Melanocyte of skin (primary cell): ENCODE measurements around the gene LLGL2. TPM values are rescaled to one million over a fixed set of nuclear protein-coding genes. Genes with fewer than 3 reads are reported as not detected.

Source experiments
- total RNA-seq, 2 donors: library from RNA; depleted of rRNA; stranded (reverse); fragments of >200 nt; gene quantifications; 2 replicates each; pipeline ENCODE4 v1.2.3, GENCODE V29; 2012

The LLGL2 gene, protein sequence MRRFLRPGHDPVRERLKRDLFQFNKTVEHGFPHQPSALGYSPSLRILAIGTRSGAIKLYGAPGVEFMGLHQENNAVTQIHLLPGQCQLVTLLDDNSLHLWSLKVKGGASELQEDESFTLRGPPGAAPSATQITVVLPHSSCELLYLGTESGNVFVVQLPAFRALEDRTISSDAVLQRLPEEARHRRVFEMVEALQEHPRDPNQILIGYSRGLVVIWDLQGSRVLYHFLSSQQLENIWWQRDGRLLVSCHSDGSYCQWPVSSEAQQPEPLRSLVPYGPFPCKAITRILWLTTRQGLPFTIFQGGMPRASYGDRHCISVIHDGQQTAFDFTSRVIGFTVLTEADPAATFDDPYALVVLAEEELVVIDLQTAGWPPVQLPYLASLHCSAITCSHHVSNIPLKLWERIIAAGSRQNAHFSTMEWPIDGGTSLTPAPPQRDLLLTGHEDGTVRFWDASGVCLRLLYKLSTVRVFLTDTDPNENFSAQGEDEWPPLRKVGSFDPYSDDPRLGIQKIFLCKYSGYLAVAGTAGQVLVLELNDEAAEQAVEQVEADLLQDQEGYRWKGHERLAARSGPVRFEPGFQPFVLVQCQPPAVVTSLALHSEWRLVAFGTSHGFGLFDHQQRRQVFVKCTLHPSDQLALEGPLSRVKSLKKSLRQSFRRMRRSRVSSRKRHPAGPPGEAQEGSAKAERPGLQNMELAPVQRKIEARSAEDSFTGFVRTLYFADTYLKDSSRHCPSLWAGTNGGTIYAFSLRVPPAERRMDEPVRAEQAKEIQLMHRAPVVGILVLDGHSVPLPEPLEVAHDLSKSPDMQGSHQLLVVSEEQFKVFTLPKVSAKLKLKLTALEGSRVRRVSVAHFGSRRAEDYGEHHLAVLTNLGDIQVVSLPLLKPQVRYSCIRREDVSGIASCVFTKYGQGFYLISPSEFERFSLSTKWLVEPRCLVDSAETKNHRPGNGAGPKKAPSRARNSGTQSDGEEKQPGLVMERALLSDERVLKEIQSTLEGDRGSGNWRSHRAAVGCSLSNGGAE
- 1 to 10 TPM in 1 of 2 donors, under 1 TPM in 1; 0.69 to 2.0 TPM for total RNA-seq

DNA sequence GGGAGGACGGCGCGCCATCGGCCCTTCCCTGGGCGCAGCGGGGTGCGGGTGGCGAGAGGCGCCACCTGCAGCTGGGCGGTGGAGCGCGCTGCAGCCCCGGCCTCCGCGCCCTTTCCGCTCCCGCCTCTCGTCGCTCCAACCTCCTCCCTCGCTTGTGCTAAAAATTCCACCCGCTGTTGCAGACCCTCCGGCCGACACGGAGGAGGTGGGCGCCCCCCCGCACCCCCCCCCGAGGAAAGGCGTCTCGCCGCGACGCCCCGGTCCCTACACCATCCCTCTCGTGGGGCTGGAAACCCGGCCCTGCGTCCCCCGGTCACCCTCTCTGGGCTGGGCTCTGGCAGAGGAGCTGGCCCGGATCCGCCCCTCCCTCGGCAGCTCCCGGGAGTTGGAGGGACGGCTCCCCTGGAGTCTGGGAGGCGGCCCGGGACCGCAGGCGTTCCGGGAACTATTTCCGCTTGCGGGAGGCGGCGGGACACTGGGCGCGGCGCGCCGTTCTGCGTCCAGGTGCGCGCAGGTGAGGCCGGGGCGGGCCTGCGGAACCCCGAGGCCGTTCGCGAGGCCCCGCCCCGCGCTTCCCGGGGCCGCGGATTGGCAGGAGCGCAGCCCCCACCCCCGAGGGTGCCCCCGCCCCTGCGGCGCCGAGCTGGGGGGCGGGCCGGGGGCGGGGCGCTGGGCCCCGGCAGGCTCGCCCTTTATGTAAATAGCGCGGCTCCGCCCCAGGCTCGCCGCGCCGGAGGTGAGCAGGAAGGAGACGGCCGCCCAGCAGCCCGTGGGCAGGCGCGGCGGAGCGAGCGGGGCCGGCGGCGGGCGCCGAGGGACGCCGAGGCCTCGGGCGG lies at the start of gene LLGL2:
Gene LLGL2 (plus strand): TSS at position 728 of the 836 bp plus-strand sequence. CDS start 17,730 bp downstream, outside the sequence.

DNA sequence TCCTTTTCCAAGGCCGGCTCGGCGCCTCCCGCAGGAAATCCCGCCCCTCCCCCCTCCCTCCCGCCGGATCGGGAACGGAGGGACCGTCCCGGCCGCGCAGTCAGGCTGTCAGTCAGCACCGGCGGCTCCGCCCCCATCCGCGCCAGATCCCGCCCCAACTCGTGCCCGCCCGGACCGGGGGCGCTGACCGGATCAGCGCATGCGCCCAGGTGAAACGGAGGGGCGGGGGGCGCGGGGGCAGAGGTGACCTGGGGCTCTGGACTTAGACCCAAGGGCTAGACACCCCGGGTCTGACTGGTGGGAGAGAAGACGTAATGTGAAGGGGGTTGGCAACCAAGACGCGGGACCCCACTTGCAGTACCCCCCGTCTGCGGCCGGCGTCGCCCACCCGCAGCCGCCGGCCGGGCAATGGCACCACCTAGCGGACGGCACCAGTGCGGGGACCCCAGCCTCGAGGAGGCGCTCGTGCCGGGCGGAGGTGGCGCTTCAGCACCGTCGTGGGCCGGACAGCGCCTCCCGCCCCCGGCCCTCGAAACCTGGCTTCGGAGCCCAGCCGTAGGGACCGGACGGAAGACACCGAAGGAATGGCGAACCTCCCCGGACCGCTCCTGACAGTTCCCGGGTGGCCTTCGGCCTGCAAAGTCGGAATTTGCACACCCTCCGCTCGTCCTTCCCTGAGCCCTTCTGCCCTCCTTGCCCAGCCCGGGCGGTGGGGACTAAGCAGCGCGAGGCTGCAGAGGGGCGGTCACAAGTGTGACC lies 9.8 kb upstream of the LLGL2 start, which contains the start of gene CASKIN2:
Gene CASKIN2 (minus strand): TSS at position 42 of the 759 bp plus-strand sequence. CDS start 1,733 bp downstream, outside the sequence.

DNA sequence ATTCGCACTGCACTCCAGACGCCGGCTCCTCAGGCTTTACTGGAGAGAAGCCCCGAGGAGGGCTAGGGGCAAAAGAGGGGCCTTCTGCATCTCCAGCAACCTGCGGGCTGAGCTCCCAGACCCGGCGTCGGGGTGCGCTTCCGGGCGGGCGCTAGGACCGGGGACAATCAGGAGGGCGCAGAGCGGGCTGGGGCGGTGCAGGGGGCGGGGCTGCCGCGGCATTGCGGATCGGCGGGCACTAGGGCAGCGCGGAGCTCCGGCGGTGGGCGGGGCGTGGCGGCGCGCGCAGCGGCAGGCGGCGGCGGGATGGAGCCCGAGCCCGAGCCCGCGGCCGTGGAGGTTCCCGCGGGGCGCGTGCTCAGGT lies 9.3 kb upstream of the LLGL2 start, which contains the start of gene TSEN54:
Gene TSEN54 (plus strand): TSS at position 274 of the 364 bp plus-strand sequence. CDS start 33 bp downstream, at position 307.

DNA sequence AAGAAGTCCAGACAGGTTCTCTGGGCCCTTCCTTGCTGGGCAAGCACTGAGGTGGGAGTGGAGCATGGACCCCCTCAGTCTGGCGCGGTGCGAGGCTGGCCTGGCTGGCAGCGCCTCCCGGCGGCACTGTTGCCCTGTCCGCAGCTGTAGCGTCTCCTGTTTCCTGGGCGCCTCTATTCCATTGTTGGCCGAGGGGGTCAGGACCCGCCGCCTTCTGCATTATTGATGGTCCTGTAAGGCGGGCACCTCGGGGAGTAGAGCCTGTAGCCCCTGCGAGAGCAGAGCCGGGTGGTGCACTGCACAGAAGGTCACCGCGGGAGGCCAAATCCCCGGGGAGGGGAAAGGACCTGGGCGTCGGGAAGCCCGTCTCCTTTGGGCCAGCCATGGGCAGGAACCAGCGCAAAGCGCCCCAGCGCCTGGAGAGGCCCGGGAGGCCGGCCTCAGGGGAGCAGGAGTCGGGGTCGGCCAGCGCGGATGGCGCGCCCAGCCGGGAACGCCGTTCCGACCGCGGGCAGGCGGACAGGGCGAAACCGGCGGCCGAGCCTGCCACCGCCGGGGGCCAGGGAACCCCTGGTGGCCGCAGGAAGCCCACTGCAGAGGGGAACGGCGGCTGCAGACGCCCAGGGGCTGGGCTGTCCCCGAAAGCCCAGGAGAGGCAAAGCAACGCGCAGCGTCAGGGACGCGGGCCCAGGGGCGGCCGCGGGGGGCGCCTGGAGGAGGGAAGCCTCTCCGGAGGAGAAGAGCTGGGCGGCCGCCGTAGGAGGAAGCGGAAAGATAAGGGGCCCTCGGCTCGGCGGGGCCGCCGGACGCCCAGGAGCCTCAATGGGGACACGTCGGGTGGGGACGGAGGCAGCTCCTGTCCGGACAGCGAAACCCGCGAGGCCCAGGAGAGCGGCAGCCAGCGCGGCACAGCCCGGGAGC lies 62.4 kb downstream of the LLGL2 start, which contains the start of gene MYO15B:
Gene MYO15B (plus strand): TSS at position 126 of the 921 bp plus-strand sequence. CDS start 258 bp downstream, at position 384.

Other genes with a start within 250 kb of the LLGL2 start
- 10 to 100 TPM in 1 of 2 donors, 1 to 10 TPM in 1; 4.5 to 11.0 TPM for gene SLC25A19, start 236.3 kb upstream of the LLGL2 start, total RNA-seq
- 10 to 100 TPM; 70.5 to 91.6 TPM for gene GRB2, start 120.0 kb upstream of the LLGL2 start, total RNA-seq
- 10 to 100 TPM; 33.0 to 58.5 TPM for gene TMEM94, start 69.1 kb upstream of the LLGL2 start, total RNA-seq
- 1 to 10 TPM; 7.7 to 8.9 TPM for gene CASKIN2, start 10.2 kb upstream of the LLGL2 start, total RNA-seq
- gene TSEN54, start 9.2 kb upstream of the LLGL2 start, total RNA-seq, result 10 to 100 TPM; 11.0 to 15.0 TPM
- gene MYO15B, start 62.1 kb downstream of the LLGL2 start, total RNA-seq, result 1 to 10 TPM; 1.4 to 3.7 TPM
- under 1 TPM; 0.33 to 0.34 TPM for gene SMIM5, start 107.7 kb downstream of the LLGL2 start, total RNA-seq
- 10 to 100 TPM; 22.4 to 24.3 TPM for gene RECQL5, start 141.5 kb downstream of the LLGL2 start, total RNA-seq
- 10 to 100 TPM; 52.7 to 73.6 TPM for gene SAP30BP, start 141.6 kb downstream of the LLGL2 start, total RNA-seq
- gene ITGB4, start 195.8 kb downstream of the LLGL2 start, total RNA-seq, result under 1 TPM; under 0.01 to 0.69 TPM
- 10 to 100 TPM; 48.9 to 77.9 TPM for gene GALK1, start 239.5 kb downstream of the LLGL2 start, total RNA-seq